H54 (cell line): ENCODE measurements around the gene FUNDC2.
A peak's percentile ranks its signal among the peaks of the same experiment; 100 is the strongest.
"Not testable (repeated sequence)": the region's sequence is repeated elsewhere in the genome, so short reads cannot be mapped to it uniquely, and the experiment has no call there.

Experiments used
- DNase-seq: peaks from one replicate; pipeline ENCODE4 v3.0.0; 2011; ENCODE audit warnings: low spot score, mixed read lengths; ENCODE audit not compliant: insufficient read length
- FAIRE-seq: peaks from 3 replicates; lab custom pipeline; 2011; peaks lifted over from hg19 to GRCh38; lab: Jason Lieb, UNC
- POLR2A ChIP-seq: IDR thresholded peaks from 2 replicates; pipeline ENCODE4 v1.6.1; 2011; ENCODE audit warnings: low read depth, mild to moderate bottlenecking, low read length

The FUNDC2 gene

GRCh38 chrX:155005190-155005589 lies 21.5 kb upstream of the FUNDC2 start:
- no peak for TF ChIP-seq POLR2A
- FAIRE-seq, result no peak
- DNase-seq, result no peak

- DNase-seq, FAIRE-seq: not testable (repeated sequence)
These were observed 20.3 kb upstream of the FUNDC2 start for GRCh38 chrX:155006379-155006778.

- not testable (repeated sequence) for FAIRE-seq, DNase-seq
These were observed 19.6 kb upstream of the FUNDC2 start for GRCh38 chrX:155006913-155007671.

- not testable (repeated sequence) for DNase-seq, FAIRE-seq
These were observed 18.1 kb upstream of the FUNDC2 start for GRCh38 chrX:155008578-155008977.

- FAIRE-seq (no peak), DNase-seq (no peak)
These were observed 16.6 kb upstream of the FUNDC2 start for GRCh38 chrX:155009994-155010472.

GRCh38 chrX:155020591-155020990 lies 6.1 kb upstream of the FUNDC2 start:
- TF ChIP-seq POLR2A, result no peak
- DNase-seq (no peak), FAIRE-seq (no peak)

More at GRCh38 chrX:155009994-155010472, 16.6 kb upstream of the FUNDC2 start:
- TF ChIP-seq POLR2A, result no peak

- FAIRE-seq, result no peak
- no peak for TF ChIP-seq POLR2A
- no peak for DNase-seq
These were observed 4.1 kb upstream of the FUNDC2 start, which contains the start of gene F8 for GRCh38 chrX:155022585-155022984. TSS of gene F8 (minus strand) at chrX:155022723. CDS start at chrX:155022552, 171 bp downstream.

GRCh38 chrX:155023907-155024833 lies 2.5 kb upstream of the FUNDC2 start:
- DNase-seq, result no peak
- no peak for TF ChIP-seq POLR2A
- no peak for FAIRE-seq

- no peak for FAIRE-seq
- no peak for DNase-seq
- TF ChIP-seq POLR2A, result no peak
These were observed 271 bp upstream of the FUNDC2 start for GRCh38 chrX:155026420-155026726.

- no peak for DNase-seq
- no peak for FAIRE-seq
- no peak for TF ChIP-seq POLR2A
These were observed 944 bp downstream of the FUNDC2 start for GRCh38 chrX:155027509-155028066.

- FAIRE-seq, result peak; percentile 86
- TF ChIP-seq POLR2A, result no peak
These were observed 1.5 kb downstream of the FUNDC2 start for GRCh38 chrX:155028129-155028528.

GRCh38 chrX:155028877-155029291 lies 2.2 kb downstream of the FUNDC2 start:
- no peak for TF ChIP-seq POLR2A
- DNase-seq, result no peak
- peak; percentile 75 for FAIRE-seq

More at GRCh38 chrX:155028129-155028528, 1.5 kb downstream of the FUNDC2 start:
- no peak for DNase-seq

- no peak for TF ChIP-seq POLR2A
- DNase-seq (no peak), FAIRE-seq (no peak)
These were observed 5.0 kb downstream of the FUNDC2 start for GRCh38 chrX:155031657-155032056.

- FAIRE-seq (no peak), DNase-seq (no peak)
- no peak for TF ChIP-seq POLR2A
These were observed 9.0 kb downstream of the FUNDC2 start for GRCh38 chrX:155035688-155036087.
